Keratinocyte (primary cell): ENCODE measurements around the gene CDC40. TPM values are rescaled to one million over a fixed set of nuclear protein-coding genes. Genes with fewer than 3 reads are reported as not detected.
A peak's percentile ranks its signal among the peaks of the same experiment; 100 is the strongest.

Source experiments
- DNase-seq: peaks from one replicate; pipeline ENCODE4 v3.0.0-alpha.2; 2011; ENCODE audit warnings: low read depth, missing footprints, low spot score
- FAIRE-seq: peaks from 2 replicates; lab custom pipeline; 2011; peaks lifted over from hg19 to GRCh38; lab: Jason Lieb, UNC
- H2AFZ ChIP-seq: 2 replicates; pipeline ENCODE4 v1.6.0; 2012; ENCODE audit warnings: low read length, control low read depth, inconsistent platforms; ENCODE audit not compliant: control insufficient read depth
- H3K27ac ChIP-seq: 2 replicates; pipeline ENCODE4 v1.5.1; 2011; ENCODE audit warnings: low read length; ENCODE audit not compliant: control insufficient read depth, insufficient read depth
- H3K27me3 ChIP-seq: 3 replicates; pipeline ENCODE4 v1.6.0; 2011; ENCODE audit warnings: low read length; ENCODE audit not compliant: control insufficient read depth, insufficient read depth; ENCODE audit errors: extremely low read depth
- H3K36me3 ChIP-seq, 2 experiments: 2 replicates in 1 of 2; 3 replicates in 1 of 2; pipeline ENCODE4 v1.5.1; 2011; ENCODE audit warnings: low read length in 2 of 2, mild to moderate bottlenecking in 1 of 2; ENCODE audit not compliant: control insufficient read depth in 2 of 2, insufficient read depth in 2 of 2; ENCODE audit errors: extremely low read depth in 1 of 2
- H3K4me1 ChIP-seq: 3 replicates; pipeline ENCODE4 v1.5.1; 2011; ENCODE audit warnings: low read length; ENCODE audit not compliant: control insufficient read depth, insufficient read depth; ENCODE audit errors: extremely low read depth
- H3K4me2 ChIP-seq: 3 replicates; pipeline ENCODE4 v1.6.0; 2011; ENCODE audit warnings: low read depth, low read length; ENCODE audit not compliant: control insufficient read depth, insufficient read depth; ENCODE audit errors: extremely low read depth
- H3K4me3 ChIP-seq, 3 experiments: fragments of 200-600 bp in 1 of 3; sonication (generic) in 1 of 3; 2 replicates in 2 of 3; 3 replicates in 1 of 3; pipeline ENCODE4 v1.5.1; 2011 to 2016; ENCODE audit warnings: low read length in 3 of 3, mild to moderate bottlenecking in 3 of 3, control low read depth in 2 of 3, inconsistent platforms in 1 of 3, low read depth in 1 of 3, mixed read lengths in 1 of 3, mixed run types in 1 of 3, moderate library complexity in 1 of 3; ENCODE audit not compliant: control insufficient read depth in 2 of 3, insufficient read depth in 2 of 3; ENCODE audit errors: extremely low read depth in 1 of 3
- H3K79me2 ChIP-seq: 2 replicates; pipeline ENCODE4 v1.6.0; 2012; ENCODE audit warnings: low read length; ENCODE audit not compliant: control insufficient read depth, insufficient read depth
- H3K9ac ChIP-seq: 3 replicates; pipeline ENCODE4 v1.6.0; 2011; ENCODE audit warnings: low read length; ENCODE audit not compliant: control insufficient read depth, insufficient read depth; ENCODE audit errors: extremely low read depth
- H3K9me1 ChIP-seq: 3 replicates; pipeline ENCODE4 v1.6.0; 2011; ENCODE audit warnings: low read length; ENCODE audit not compliant: control insufficient read depth, insufficient read depth; ENCODE audit errors: extremely low read depth
- H3K9me3 ChIP-seq: 2 replicates; pipeline ENCODE4 v1.5.1; 2012; ENCODE audit warnings: low read depth, low read length; ENCODE audit not compliant: control insufficient read depth
- H4K20me1 ChIP-seq: 3 replicates; pipeline ENCODE4 v1.6.0; 2011; ENCODE audit warnings: low read length; ENCODE audit not compliant: control insufficient read depth, insufficient read depth; ENCODE audit errors: extremely low read depth
- EZH2 ChIP-seq: IDR thresholded peaks from one replicate; pipeline ENCODE4 v1.6.1; 2012; ENCODE audit warnings: inconsistent platforms, mild to moderate bottlenecking, low read length, moderate library complexity
- dilution Hi-C: fragments of 300-500 bp; cut with MboI; formaldehyde crosslinking; loops from one replicate; pipeline ENCODE4 v1.7.0; 2020; ENCODE audit warnings: low sequenced_read_pairs; ENCODE audit not compliant: extremely low pct_ligation_motif_present
- polyA plus RNA-seq, 5 experiments: library from polyadenylated mRNA; depleted of rRNA in 3 of 5; stranded (reverse) in 3 of 5; stranded (forward) in 1 of 5; unstranded in 1 of 5; fragments of >200 nt; gene quantifications; 1 replicate in 1 of 5; 2 replicates in 3 of 5; 3 replicates in 1 of 5; pipeline versions ENCODE4 v1.2.1 to v1.2.3, GENCODE V29; 2011 to 2012; ENCODE audit warnings: missing spikeins in 2 of 5, low read depth in 1 of 5, low replicate concordance in 1 of 5
- TF ChIP-seq, protein P1 (sequence below), 3 experiments: IDR thresholded peaks in 1 of 3; conservative IDR thresholded peaks in 1 of 3; optimal IDR thresholded peaks in 1 of 3; 2 replicates in 2 of 3; 3 replicates in 1 of 3; pipeline versions ENCODE3 to v1.5.1; 2011; ENCODE audit warnings: low read length in 3 of 3, mild to moderate bottlenecking in 3 of 3, moderate library complexity in 2 of 3, control low read depth in 1 of 3, inconsistent platforms in 1 of 3; ENCODE audit not compliant: insufficient read depth in 2 of 3; ENCODE audit errors: extremely low read depth in 1 of 3

The CDC40 gene
- polyA plus RNA-seq, 1 donor (not counting 4 experiments of a cell fraction or from before 2014, with no cell fraction given): 15.8 TPM

DNA sequence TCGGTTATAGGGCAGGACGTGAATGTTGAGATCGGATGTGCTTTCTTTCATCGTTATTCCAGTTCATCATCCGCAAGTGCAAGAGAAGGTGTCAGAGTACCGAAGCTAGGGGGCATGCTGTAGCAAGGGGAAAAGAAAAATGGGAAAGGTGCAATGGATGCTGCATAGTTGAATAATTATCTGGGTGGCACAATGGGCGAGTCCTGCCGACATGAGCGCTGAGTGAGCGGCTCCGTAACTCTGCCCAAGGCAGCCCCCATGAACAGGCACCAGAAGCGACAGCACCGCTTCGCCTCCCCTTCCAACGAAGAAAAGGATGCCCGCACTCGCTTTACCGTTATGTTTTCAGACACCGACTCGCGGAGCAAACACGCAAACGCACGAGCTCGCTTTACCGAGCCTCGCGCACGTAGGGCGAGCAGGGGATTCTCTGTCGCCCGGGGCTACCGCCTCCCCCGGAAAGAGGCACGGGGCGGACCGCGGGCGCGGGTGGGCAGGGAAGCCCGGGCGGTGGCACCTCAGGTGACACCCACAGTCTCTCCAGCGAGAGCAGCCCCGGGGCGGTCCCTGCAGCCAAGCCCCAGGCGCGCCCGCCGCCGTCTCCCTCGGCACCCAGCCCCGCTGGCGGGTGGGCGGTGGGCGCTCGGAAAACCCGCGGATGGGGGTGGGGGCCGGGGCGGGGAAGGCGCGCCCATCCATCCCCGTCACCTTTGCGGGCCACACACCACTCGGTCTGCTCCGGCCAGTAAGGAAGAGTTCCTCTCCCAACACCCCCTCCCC, 1.4 kb upstream of the CDC40 start:
- TF ChIP-seq EZH2: no peak
- TF ChIP-seq, protein P1, sequence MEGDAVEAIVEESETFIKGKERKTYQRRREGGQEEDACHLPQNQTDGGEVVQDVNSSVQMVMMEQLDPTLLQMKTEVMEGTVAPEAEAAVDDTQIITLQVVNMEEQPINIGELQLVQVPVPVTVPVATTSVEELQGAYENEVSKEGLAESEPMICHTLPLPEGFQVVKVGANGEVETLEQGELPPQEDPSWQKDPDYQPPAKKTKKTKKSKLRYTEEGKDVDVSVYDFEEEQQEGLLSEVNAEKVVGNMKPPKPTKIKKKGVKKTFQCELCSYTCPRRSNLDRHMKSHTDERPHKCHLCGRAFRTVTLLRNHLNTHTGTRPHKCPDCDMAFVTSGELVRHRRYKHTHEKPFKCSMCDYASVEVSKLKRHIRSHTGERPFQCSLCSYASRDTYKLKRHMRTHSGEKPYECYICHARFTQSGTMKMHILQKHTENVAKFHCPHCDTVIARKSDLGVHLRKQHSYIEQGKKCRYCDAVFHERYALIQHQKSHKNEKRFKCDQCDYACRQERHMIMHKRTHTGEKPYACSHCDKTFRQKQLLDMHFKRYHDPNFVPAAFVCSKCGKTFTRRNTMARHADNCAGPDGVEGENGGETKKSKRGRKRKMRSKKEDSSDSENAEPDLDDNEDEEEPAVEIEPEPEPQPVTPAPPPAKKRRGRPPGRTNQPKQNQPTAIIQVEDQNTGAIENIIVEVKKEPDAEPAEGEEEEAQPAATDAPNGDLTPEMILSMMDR (optimal IDR thresholded peaks at IDR 0.05 in 1 of 3, IDR thresholded peaks at IDR 0.05 in 1 of 3, conservative IDR thresholded peaks at IDR 0.05 in 1 of 3; ENCODE audit: extremely low read depth in 1 of 3, insufficient read depth in 2 of 3, low read length in 3 of 3): peak; percentile 62 to 80 (median 76)
- H3K9ac ChIP-seq: peak overlapping the region; percentile 97
- dilution Hi-C loops: no loop called here
- peak; percentile 58 for FAIRE-seq
- no peaks in the 10 kb centered on the region for H3K9me3 ChIP-seq
- no peaks in the 10 kb centered on the region for H3K27me3 ChIP-seq
- H3K36me3 ChIP-seq: peaks cover 0 to 3% of the 10 kb centered on the region in 2 experiments
- H3K79me2 ChIP-seq: peaks cover 82% of the 10 kb centered on the region
- H3K4me2 ChIP-seq: peak overlapping the region; percentile 79
- no peaks in the 10 kb centered on the region for H4K20me1 ChIP-seq
- H3K27ac ChIP-seq: peak overlapping the region; percentile 95
- no peak for DNase-seq
- H3K4me1 ChIP-seq: peaks cover 30% of the 10 kb centered on the region
- peak overlapping the region; percentile 61 to 95 (median 93) for H3K4me3 ChIP-seq
- no peaks in the 10 kb centered on the region for H3K9me1 ChIP-seq
- H2AFZ ChIP-seq: peak overlapping the region; percentile 94

DNA sequence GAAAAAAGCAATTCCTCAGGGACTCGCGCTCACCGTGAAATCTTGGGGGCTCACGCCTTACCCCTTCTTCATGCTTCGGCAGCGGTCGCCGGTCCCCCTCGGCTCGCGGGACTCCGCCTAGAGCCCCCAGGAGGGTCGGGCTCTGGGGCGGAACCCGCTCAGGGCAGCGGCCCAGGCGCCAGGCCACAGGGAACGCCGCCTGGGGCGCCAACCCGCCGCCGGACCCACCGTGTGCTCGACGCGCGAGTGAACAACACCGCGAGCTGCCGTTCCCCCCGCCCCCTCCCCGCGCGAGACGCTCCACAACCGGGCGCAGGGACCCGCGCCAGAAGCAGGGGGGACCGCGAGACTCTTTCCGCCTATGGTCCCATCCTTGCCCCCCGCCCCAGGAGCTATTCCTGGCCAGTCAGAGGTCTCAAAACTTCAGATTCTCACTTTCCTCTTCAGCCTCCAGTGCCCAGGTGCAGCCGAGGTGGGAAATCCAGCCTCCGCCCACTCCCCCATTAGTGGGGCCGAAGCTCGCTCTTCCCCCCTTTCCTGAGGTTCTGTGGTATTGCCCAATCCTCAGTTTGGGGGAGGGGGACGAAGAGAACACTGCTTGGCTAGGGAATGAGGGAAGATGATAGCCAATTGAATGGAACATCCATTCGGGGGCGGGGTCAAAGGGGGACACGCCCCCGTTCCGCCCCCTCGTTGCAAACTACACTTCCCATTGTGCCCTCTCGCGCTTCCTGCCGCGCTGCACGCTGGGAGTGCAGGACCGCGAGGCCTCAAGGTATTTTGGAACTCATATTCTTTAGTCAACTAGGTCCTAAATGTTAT, 610 bp upstream of the CDC40 start, which contains the start of gene WASF1:
Gene WASF1 (minus strand): TSS at position 265 of the 822 bp plus-strand sequence. CDS start 52,069 bp downstream, outside the sequence.
- Histone ChIP-seq H4K20me1 (no peaks in the 10 kb centered on the region), H3K4me2 (peak within 1 kb of the TSS; percentile 93), H3K36me3 (peaks cover 0 to 3% of the 10 kb centered on the region in 2 experiments), H3K4me3 (peak within 1 kb of the TSS; percentile 61 to 96 (median 95)), H3K79me2 (peaks cover 82% of the 10 kb centered on the region), H2AFZ (peak within 1 kb of the TSS; percentile 99), H3K27ac (peak within 1 kb of the TSS; percentile 95), H3K9ac (peak within 1 kb of the TSS; percentile 97), H3K27me3 (no peaks in the 10 kb centered on the region), H3K9me1 (no peaks in the 10 kb centered on the region), H3K9me3 (no peaks in the 10 kb centered on the region), H3K4me1 (peaks cover 30% of the 10 kb centered on the region)
- TF ChIP-seq, protein P1 (optimal IDR thresholded peaks at IDR 0.05 in 1 of 3, IDR thresholded peaks at IDR 0.05 in 1 of 3, conservative IDR thresholded peaks at IDR 0.05 in 1 of 3; ENCODE audit: extremely low read depth in 1 of 3, insufficient read depth in 2 of 3, low read length in 3 of 3): no peak
- TF ChIP-seq EZH2: no peak
- dilution Hi-C loops: no loop called here
- peak; percentile 78 for FAIRE-seq
- peak; percentile 79 for DNase-seq
